Endothelial cell of umbilical vein (primary cell): ENCODE data around the gene SLC7A10.

Experiments used
- EZH2 ChIP-seq: IDR thresholded peaks from 2 replicates; pipeline ENCODE4 v1.6.1; 2012; ENCODE audit warnings: borderline replicate concordance, low read depth, mild to moderate bottlenecking, moderate library complexity, low read length, inconsistent platforms; ENCODE audit not compliant: severe bottlenecking
- GATA2 ChIP-seq: IDR thresholded peaks from 2 replicates; pipeline ENCODE4 v1.7.0; 2011; ENCODE audit warnings: low read depth, mild to moderate bottlenecking, moderate library complexity, mixed read lengths, low read length; ENCODE audit not compliant: insufficient read length, insufficient read depth
- JUN ChIP-seq: IDR thresholded peaks from 2 replicates; pipeline ENCODE4 v1.6.1; 2011; ENCODE audit warnings: borderline replicate concordance, low read depth; ENCODE audit not compliant: insufficient read length, insufficient read depth
- MYC ChIP-seq: IDR thresholded peaks from one replicate; pipeline ENCODE4 v1.6.1; 2011; ENCODE audit warnings: mild to moderate bottlenecking, low read depth, low read length
- POLR2A ChIP-seq: IDR thresholded peaks from 2 replicates; pipeline ENCODE4 v1.6.1; 2012; ENCODE audit warnings: low read depth, mild to moderate bottlenecking, control low read depth, low read length
- POLR2AphosphoS5 ChIP-seq: IDR thresholded peaks from 2 replicates; pipeline ENCODE4 v1.6.1; 2012; ENCODE audit warnings: low read depth, mild to moderate bottlenecking, control low read depth, low read length, moderate library complexity; ENCODE audit not compliant: insufficient read depth
- TF ChIP-seq, protein P1 (sequence below): IDR thresholded peaks from 2 replicates; pipeline ENCODE4 v1.6.1; 2011; ENCODE audit not compliant: insufficient read depth, insufficient read length
- TF ChIP-seq, protein P2 (sequence below), 2 donors: IDR thresholded peaks; 1 replicate in 1 of 2; 2 replicates in 1 of 2; pipeline ENCODE4 v1.5.1; 2011; ENCODE audit warnings: low read length in 2 of 2, mild to moderate bottlenecking in 2 of 2, moderate library complexity in 2 of 2, control low read depth in 1 of 2, inconsistent platforms in 1 of 2, low read depth in 1 of 2; ENCODE audit not compliant: insufficient read depth in 1 of 2; ENCODE audit errors: extremely low read depth in 1 of 2

DNA sequence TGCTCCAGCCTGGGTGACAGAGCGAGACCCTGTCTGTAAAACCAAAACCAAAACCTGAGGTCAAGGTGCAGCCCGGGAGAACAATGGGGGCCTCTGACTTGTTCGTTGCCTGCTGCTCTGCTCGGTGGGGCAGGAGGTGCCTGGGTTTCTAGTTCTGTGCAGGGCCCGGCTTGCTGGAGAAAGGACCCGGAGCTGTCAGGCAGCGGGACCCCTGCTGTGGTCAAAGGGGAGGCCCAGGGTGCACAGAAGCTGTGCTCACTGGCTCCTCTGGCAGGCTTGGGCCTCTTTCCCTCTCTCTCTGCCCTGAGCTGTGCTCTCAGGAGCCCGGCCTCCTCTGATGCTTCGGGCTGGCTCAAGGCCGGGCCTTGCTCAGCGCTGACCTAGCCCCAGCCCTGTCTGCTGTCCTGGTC lies 28.1 kb downstream of the SLC7A10 start:
- TF ChIP-seq, protein P1, sequence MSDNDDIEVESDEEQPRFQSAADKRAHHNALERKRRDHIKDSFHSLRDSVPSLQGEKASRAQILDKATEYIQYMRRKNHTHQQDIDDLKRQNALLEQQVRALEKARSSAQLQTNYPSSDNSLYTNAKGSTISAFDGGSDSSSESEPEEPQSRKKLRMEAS: no peak
- TF ChIP-seq, protein P2, sequence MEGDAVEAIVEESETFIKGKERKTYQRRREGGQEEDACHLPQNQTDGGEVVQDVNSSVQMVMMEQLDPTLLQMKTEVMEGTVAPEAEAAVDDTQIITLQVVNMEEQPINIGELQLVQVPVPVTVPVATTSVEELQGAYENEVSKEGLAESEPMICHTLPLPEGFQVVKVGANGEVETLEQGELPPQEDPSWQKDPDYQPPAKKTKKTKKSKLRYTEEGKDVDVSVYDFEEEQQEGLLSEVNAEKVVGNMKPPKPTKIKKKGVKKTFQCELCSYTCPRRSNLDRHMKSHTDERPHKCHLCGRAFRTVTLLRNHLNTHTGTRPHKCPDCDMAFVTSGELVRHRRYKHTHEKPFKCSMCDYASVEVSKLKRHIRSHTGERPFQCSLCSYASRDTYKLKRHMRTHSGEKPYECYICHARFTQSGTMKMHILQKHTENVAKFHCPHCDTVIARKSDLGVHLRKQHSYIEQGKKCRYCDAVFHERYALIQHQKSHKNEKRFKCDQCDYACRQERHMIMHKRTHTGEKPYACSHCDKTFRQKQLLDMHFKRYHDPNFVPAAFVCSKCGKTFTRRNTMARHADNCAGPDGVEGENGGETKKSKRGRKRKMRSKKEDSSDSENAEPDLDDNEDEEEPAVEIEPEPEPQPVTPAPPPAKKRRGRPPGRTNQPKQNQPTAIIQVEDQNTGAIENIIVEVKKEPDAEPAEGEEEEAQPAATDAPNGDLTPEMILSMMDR (IDR thresholded peaks at IDR 0.05; ENCODE audit: extremely low read depth in 1 of 2, insufficient read depth in 1 of 2, low read depth in 1 of 2, low read length in 2 of 2): no peak
- no peak for TF ChIP-seq POLR2A
- no peak for TF ChIP-seq EZH2
- TF ChIP-seq POLR2AphosphoS5: no peak
- no peak for TF ChIP-seq JUN
- TF ChIP-seq MYC: no peak
- TF ChIP-seq GATA2: no peak
